HL-60 (cell line): Measurements from ENCODE around the gene VSTM1.

Experiments
- DNase-seq, 2 experiments: peaks; one replicate each; pipeline ENCODE4 v3.0.0-alpha.2; 2010 to 2020; ENCODE audit warnings: low read depth in 1 of 2, low spot score in 1 of 2
- H3K27ac ChIP-seq: fragments of 250-450 bp; sonication (Bioruptor Pico); replicated peaks from 2 replicates; pipeline ENCODE4 v1.5.1; 2020; ENCODE audit warnings: mild to moderate bottlenecking, moderate library complexity
- H3K27me3 ChIP-seq: fragments of 250-450 bp; sonication (Bioruptor Pico); 2 replicates; pipeline ENCODE4 v1.5.1; 2021; ENCODE audit warnings: mild to moderate bottlenecking, moderate library complexity; ENCODE audit not compliant: insufficient read depth, poor library complexity, severe bottlenecking
- H3K4me3 ChIP-seq: replicated peaks from 2 replicates; pipeline ENCODE4 v1.5.1; 2011; ENCODE audit warnings: mild to moderate bottlenecking, control low read depth, low read length; ENCODE audit not compliant: insufficient read depth
- GABPA ChIP-seq: IDR thresholded peaks from 2 replicates; pipeline ENCODE4 v1.6.1; 2012; ENCODE audit warnings: low read depth
- POLR2AphosphoS5 ChIP-seq: IDR thresholded peaks from 2 replicates; pipeline ENCODE4 v1.6.1; 2012; ENCODE audit warnings: low read depth
- SPI1 ChIP-seq: IDR thresholded peaks from 2 replicates; pipeline ENCODE4 v1.6.1; 2012; ENCODE audit warnings: low read depth, mild to moderate bottlenecking, borderline replicate concordance
- TF ChIP-seq, protein P1 (sequence below): IDR thresholded peaks from 2 replicates; pipeline ENCODE4 v1.6.1; 2012; ENCODE audit warnings: low read depth; ENCODE audit not compliant: insufficient replicate concordance
- TF ChIP-seq, protein P2 (sequence below): IDR thresholded peaks from one replicate; pipeline ENCODE4 v1.5.1; 2011; ENCODE audit warnings: low read length, control low read depth, inconsistent platforms; ENCODE audit not compliant: insufficient read depth

VSTM1 gene

DNA sequence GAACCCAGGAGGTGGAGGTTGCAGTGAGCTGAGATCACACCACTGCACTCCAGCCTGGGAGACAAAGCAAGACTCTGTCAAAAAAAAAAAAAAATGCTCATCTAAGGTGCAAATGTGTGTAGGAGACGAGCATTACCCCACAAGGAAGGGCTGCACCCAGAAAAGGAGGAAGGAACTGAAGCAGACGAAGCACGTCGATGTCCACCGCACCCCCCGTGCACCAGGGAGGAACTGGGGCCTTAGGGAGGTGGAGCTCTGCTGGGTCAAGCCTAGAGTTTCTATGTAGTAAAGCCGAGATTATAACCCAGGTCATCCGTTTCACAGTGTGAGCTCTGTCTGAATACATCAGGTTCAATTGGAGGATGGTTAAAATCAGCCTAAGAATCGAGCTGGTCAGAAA, 1.1 kb downstream of the VSTM1 start:
- peak in 1 of 2 experiments; percentile 89 for DNase-seq
- TF ChIP-seq, protein P1, sequence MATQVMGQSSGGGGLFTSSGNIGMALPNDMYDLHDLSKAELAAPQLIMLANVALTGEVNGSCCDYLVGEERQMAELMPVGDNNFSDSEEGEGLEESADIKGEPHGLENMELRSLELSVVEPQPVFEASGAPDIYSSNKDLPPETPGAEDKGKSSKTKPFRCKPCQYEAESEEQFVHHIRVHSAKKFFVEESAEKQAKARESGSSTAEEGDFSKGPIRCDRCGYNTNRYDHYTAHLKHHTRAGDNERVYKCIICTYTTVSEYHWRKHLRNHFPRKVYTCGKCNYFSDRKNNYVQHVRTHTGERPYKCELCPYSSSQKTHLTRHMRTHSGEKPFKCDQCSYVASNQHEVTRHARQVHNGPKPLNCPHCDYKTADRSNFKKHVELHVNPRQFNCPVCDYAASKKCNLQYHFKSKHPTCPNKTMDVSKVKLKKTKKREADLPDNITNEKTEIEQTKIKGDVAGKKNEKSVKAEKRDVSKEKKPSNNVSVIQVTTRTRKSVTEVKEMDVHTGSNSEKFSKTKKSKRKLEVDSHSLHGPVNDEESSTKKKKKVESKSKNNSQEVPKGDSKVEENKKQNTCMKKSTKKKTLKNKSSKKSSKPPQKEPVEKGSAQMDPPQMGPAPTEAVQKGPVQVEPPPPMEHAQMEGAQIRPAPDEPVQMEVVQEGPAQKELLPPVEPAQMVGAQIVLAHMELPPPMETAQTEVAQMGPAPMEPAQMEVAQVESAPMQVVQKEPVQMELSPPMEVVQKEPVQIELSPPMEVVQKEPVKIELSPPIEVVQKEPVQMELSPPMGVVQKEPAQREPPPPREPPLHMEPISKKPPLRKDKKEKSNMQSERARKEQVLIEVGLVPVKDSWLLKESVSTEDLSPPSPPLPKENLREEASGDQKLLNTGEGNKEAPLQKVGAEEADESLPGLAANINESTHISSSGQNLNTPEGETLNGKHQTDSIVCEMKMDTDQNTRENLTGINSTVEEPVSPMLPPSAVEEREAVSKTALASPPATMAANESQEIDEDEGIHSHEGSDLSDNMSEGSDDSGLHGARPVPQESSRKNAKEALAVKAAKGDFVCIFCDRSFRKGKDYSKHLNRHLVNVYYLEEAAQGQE, result no peak
- peak; percentile 70; the same call in 1 of the 2 replicates for TF ChIP-seq POLR2AphosphoS5
- TF ChIP-seq GABPA, result no peak
- TF ChIP-seq SPI1, result peak; percentile 89
- TF ChIP-seq, protein P2, sequence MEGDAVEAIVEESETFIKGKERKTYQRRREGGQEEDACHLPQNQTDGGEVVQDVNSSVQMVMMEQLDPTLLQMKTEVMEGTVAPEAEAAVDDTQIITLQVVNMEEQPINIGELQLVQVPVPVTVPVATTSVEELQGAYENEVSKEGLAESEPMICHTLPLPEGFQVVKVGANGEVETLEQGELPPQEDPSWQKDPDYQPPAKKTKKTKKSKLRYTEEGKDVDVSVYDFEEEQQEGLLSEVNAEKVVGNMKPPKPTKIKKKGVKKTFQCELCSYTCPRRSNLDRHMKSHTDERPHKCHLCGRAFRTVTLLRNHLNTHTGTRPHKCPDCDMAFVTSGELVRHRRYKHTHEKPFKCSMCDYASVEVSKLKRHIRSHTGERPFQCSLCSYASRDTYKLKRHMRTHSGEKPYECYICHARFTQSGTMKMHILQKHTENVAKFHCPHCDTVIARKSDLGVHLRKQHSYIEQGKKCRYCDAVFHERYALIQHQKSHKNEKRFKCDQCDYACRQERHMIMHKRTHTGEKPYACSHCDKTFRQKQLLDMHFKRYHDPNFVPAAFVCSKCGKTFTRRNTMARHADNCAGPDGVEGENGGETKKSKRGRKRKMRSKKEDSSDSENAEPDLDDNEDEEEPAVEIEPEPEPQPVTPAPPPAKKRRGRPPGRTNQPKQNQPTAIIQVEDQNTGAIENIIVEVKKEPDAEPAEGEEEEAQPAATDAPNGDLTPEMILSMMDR, result no peak
- H3K4me3 ChIP-seq, result no peak overlapping the region
- no peaks in the 10 kb centered on the region for H3K27me3 ChIP-seq
- H3K27ac ChIP-seq, result peak overlapping the region; percentile 14; the same call in 1 of the 2 replicates

DNA sequence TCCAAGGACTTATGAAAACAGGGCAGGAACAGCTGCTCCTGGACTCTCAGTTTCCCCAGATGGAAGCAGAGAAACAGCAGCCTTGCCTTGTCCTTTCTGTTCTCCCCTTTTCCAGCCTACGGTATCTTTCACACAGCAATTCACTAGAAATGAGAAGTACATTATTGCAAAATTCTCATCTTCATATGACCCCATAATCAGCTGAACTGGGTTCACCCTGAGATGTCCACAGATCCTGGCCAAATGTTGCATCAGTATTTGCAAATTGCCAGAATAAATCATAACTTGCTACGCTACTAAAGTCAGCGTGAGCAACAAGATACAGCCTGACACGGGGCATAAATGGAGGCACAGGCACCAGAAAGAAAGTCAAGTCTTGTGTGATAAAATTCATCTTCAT, 16.1 kb downstream of the VSTM1 start:
- Histone ChIP-seq H3K27me3 (no peaks in the 10 kb centered on the region), H3K4me3 (no peak overlapping the region), H3K27ac (no peak overlapping the region)
- TF ChIP-seq, protein P1, result no peak
- TF ChIP-seq, protein P2, result no peak
- no peak for TF ChIP-seq GABPA
- TF ChIP-seq POLR2AphosphoS5, result no peak
- no peak for TF ChIP-seq SPI1
- peak in 1 of 2 experiments; percentile 66 for DNase-seq

DNA sequence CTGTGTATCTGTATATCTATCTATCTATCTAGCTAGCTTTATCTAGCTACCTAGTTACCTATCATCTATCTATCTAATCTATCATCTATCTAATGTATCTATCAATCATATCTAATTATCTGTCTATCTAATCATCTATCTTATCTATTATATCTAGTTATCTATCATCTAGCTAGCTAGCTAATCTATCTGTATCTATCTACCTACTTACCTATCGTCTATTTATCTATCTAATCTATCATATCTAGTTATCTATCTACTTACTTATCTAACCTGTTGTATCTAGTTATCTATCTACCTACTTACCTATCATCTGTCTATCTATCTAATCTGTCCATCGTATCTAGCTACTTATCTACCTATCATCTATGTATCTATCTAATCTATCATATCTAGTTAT, 17.9 kb downstream of the VSTM1 start:
- no peak for DNase-seq
- Histone ChIP-seq H3K27ac (no peak overlapping the region), H3K4me3 (no peak overlapping the region), H3K27me3 (no peaks in the 10 kb centered on the region)
- TF ChIP-seq SPI1, result no peak
- TF ChIP-seq, protein P1, result no peak
- TF ChIP-seq POLR2AphosphoS5, result no peak
- TF ChIP-seq, protein P2, result no peak
- no peak for TF ChIP-seq GABPA
